Activated T-helper 17 cell treated with anti-CD3 and anti-CD28 coated beads, Interleukin-2, amount 50 U/mL, for 72 hours (primary cell): ENCODE results near the gene GRPEL1. TPM values are rescaled to one million over a fixed set of nuclear protein-coding genes. Genes with fewer than 3 reads are reported as not detected.

Source experiments
- ATAC-seq: fragments of 150-1000 bp; cut with Tn5 transposase; replicated peaks from 2 replicates; pipeline ENCODE4 v1.10.0; 2021; ENCODE audit warnings: mild to moderate bottlenecking, moderate library complexity
- H3K27ac Mint-ChIP-seq: one replicate; pipeline ENCODE4 v1.8.0; 2022; ENCODE audit warnings: mixed read lengths
- H3K27me3 Mint-ChIP-seq: one replicate; pipeline ENCODE4 v1.8.0; 2022; ENCODE audit warnings: mixed read lengths
- H3K36me3 Mint-ChIP-seq: one replicate; pipeline ENCODE4 v1.8.0; 2022; ENCODE audit warnings: low read depth, mild to moderate bottlenecking, mixed read lengths
- H3K4me1 Mint-ChIP-seq: one replicate; pipeline ENCODE4 v1.8.0; 2022; ENCODE audit warnings: mixed read lengths
- H3K4me3 Mint-ChIP-seq: one replicate; pipeline ENCODE4 v1.8.0; 2022; ENCODE audit warnings: mild to moderate bottlenecking, mixed read lengths
- H3K9me3 Mint-ChIP-seq: one replicate; pipeline ENCODE4 v1.8.0; 2022; ENCODE audit warnings: mixed read lengths
- total RNA-seq, 2 donors: library from RNA; stranded (reverse); gene quantifications; one replicate each; pipeline ENCODE4 v1.2.3, GENCODE V29; 2022

Gene GRPEL1
- total RNA-seq, 2 donors from 2014 or later, result 56.3 to 92.5 TPM

DNA sequence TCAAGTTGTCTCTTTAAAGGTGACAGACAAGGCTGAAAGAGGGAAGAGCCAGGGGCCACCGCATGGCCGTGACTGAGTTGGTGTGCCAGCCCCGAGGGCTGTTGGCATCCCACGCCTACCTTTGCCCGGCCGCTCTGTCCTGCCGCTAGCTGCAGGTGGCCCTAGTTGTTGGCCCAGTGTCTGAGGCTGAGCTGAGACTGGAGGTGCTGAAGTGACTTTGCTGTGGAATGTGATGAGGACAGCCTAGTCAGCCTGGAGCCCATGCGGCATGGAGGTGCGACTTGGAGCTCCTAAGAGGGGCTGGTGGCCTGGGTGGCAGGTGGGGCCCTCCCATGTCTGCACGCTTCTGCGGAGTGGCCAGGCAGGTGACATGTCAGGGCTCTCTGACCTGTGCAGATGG is 18.1 kb downstream of the GRPEL1 start:
- no peaks in the 10 kb centered on the region for H3K27me3 Mint-ChIP-seq
- peaks cover 16% of the 10 kb centered on the region for H3K36me3 Mint-ChIP-seq
- H3K27ac Mint-ChIP-seq, result peak overlapping the region; percentile 66
- no peak for ATAC-seq
- no peaks in the 10 kb centered on the region for H3K9me3 Mint-ChIP-seq
- H3K4me1 Mint-ChIP-seq, result peaks cover 31% of the 10 kb centered on the region
- H3K4me3 Mint-ChIP-seq, result no peak overlapping the region

- Mint-ChIP-seq H3K4me1 (peaks cover 30% of the 10 kb centered on the region), H3K9me3 (no peaks in the 10 kb centered on the region)
These were observed 18.6 kb downstream of the GRPEL1 start for GRCh38 chr4:7049295-7049694.

GRCh38 chr4:7048642-7049041 is 19.2 kb downstream of the GRPEL1 start:
- H3K27ac Mint-ChIP-seq, result peak overlapping the region; percentile 81
- H3K36me3 Mint-ChIP-seq, result peaks cover 5% of the 10 kb centered on the region
- H3K4me3 Mint-ChIP-seq, result no peak overlapping the region
- no peaks in the 10 kb centered on the region for H3K9me3 Mint-ChIP-seq
- H3K27me3 Mint-ChIP-seq, result no peaks in the 10 kb centered on the region
- H3K4me1 Mint-ChIP-seq, result peaks cover 29% of the 10 kb centered on the region
- no peak for ATAC-seq

More at GRCh38 chr4:7049295-7049694, 18.6 kb downstream of the GRPEL1 start:
- no peak overlapping the region for H3K4me3 Mint-ChIP-seq
- H3K27ac Mint-ChIP-seq, result peak overlapping the region; percentile 66
- no peaks in the 10 kb centered on the region for H3K27me3 Mint-ChIP-seq
- no peak for ATAC-seq
- H3K36me3 Mint-ChIP-seq, result peaks cover 12% of the 10 kb centered on the region

GRCh38 chr4:7046971-7047370 is 20.9 kb downstream of the GRPEL1 start:
- no peak for ATAC-seq
- Mint-ChIP-seq H3K9me3 (no peaks in the 10 kb centered on the region), H3K27me3 (no peaks in the 10 kb centered on the region), H3K36me3 (peaks cover 4% of the 10 kb centered on the region), H3K4me3 (peak overlapping the region; percentile 89), H3K27ac (peak overlapping the region; percentile 86), H3K4me1 (peaks cover 32% of the 10 kb centered on the region)

- Mint-ChIP-seq H3K27ac (peak overlapping the region; percentile 86), H3K27me3 (no peaks in the 10 kb centered on the region), H3K9me3 (no peaks in the 10 kb centered on the region), H3K36me3 (peaks cover 4% of the 10 kb centered on the region), H3K4me1 (peaks cover 36% of the 10 kb centered on the region), H3K4me3 (peak overlapping the region; percentile 89)
- no peak for ATAC-seq
These were observed 21.6 kb downstream of the GRPEL1 start for GRCh38 chr4:7045961-7046921.

DNA sequence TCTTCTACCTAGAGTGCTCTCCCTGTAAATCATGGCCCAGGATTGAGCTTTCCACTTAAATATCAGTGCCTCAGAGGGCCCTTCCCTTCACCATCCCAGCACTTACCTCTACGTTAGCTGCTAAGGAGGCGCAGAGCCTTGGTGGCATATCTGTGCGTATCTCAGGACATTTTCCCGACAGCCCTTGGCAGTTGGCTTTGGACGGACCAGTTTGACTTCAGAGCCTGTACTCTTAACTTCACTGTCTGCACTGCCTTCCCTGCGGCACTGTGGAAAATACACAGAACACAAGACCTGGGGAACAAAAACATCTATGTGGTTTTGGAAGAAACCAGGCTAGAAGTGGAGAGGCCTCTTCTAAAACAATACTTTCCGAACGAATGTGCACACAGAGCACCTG is 22.3 kb downstream of the GRPEL1 start:
- no peak for ATAC-seq
- H3K27ac Mint-ChIP-seq, result peak overlapping the region; percentile 83
- no peaks in the 10 kb centered on the region for H3K9me3 Mint-ChIP-seq
- H3K4me1 Mint-ChIP-seq, result peaks cover 36% of the 10 kb centered on the region
- no peaks in the 10 kb centered on the region for H3K27me3 Mint-ChIP-seq
- H3K36me3 Mint-ChIP-seq, result peaks cover 4% of the 10 kb centered on the region
- peak overlapping the region; percentile 89 for H3K4me3 Mint-ChIP-seq

- peaks cover 4% of the 10 kb centered on the region for H3K36me3 Mint-ChIP-seq
- peak overlapping the region; percentile 89 for H3K4me3 Mint-ChIP-seq
- H3K27me3 Mint-ChIP-seq, result no peaks in the 10 kb centered on the region
- peak overlapping the region; percentile 83 for H3K27ac Mint-ChIP-seq
- peaks cover 36% of the 10 kb centered on the region for H3K4me1 Mint-ChIP-seq
- H3K9me3 Mint-ChIP-seq, result no peaks in the 10 kb centered on the region
- no peak for ATAC-seq
These were observed 23.5 kb downstream of the GRPEL1 start for GRCh38 chr4:7044137-7044930.

- no peaks in the 10 kb centered on the region for H3K27me3 Mint-ChIP-seq
- H3K9me3 Mint-ChIP-seq, result no peaks in the 10 kb centered on the region
- ATAC-seq, result peak; percentile 54
- peaks cover 4% of the 10 kb centered on the region for H3K36me3 Mint-ChIP-seq
- peak within 1 kb of the TSS; percentile 89 for H3K4me3 Mint-ChIP-seq
- peak within 1 kb of the TSS; percentile 90 for H3K27ac Mint-ChIP-seq
- H3K4me1 Mint-ChIP-seq, result peaks cover 33% of the 10 kb centered on the region
These were observed 24.4 kb downstream of the GRPEL1 start, which contains the start of gene TADA2B for GRCh38 chr4:7043284-7044136. TADA2B (plus strand) TSS chr4:7043372; CDS start chr4:7043580, 208 bp downstream.

- H3K27ac Mint-ChIP-seq, result peak overlapping the region; percentile 90
- peak overlapping the region; percentile 89 for H3K4me3 Mint-ChIP-seq
- peaks cover 33% of the 10 kb centered on the region for H3K4me1 Mint-ChIP-seq
- H3K27me3 Mint-ChIP-seq, result no peaks in the 10 kb centered on the region
- H3K9me3 Mint-ChIP-seq, result no peaks in the 10 kb centered on the region
- peaks cover 4% of the 10 kb centered on the region for H3K36me3 Mint-ChIP-seq
- peak; percentile 89 for ATAC-seq
These were observed 25.2 kb downstream of the GRPEL1 start for GRCh38 chr4:7042503-7043283.

- ATAC-seq, result no peak
- Mint-ChIP-seq H3K27ac (no peak overlapping the region), H3K27me3 (no peaks in the 10 kb centered on the region), H3K4me1 (peaks cover 27% of the 10 kb centered on the region), H3K4me3 (peak overlapping the region; percentile 89), H3K36me3 (peaks cover 4% of the 10 kb centered on the region), H3K9me3 (no peaks in the 10 kb centered on the region)
These were observed 25.9 kb downstream of the GRPEL1 start for GRCh38 chr4:7041801-7042502.

DNA sequence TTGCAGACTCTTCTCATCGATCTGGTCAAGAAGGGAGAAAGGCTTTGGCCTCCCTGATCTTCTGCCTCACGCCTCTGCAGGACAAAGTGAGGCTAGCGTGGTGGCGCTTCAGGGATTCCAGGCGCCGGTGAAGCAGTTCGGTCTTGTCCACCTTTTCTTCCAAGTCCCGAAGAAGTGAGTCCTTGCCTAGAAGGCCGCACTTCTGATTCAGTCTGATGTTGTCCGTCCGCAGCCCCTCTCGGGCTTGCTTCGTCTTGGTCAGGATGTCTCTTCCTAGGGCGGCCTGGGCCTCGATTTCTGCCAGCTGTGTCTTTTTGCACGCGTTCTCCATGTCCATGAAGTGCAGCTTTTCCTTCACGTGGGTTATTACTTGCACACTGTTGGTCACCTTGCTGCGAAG is 26.6 kb downstream of the GRPEL1 start:
- no peak for ATAC-seq
- Mint-ChIP-seq H3K27ac (no peak overlapping the region), H3K4me1 (peaks cover 20% of the 10 kb centered on the region), H3K36me3 (peaks cover 4% of the 10 kb centered on the region), H3K27me3 (no peaks in the 10 kb centered on the region), H3K9me3 (no peaks in the 10 kb centered on the region), H3K4me3 (peak overlapping the region; percentile 89)

- no peak for ATAC-seq
- H3K4me1 Mint-ChIP-seq, result peaks cover 19% of the 10 kb centered on the region
- no peaks in the 10 kb centered on the region for H3K27me3 Mint-ChIP-seq
- no peaks in the 10 kb centered on the region for H3K9me3 Mint-ChIP-seq
- no peak overlapping the region for H3K27ac Mint-ChIP-seq
- peaks cover 4% of the 10 kb centered on the region for H3K36me3 Mint-ChIP-seq
- no peak overlapping the region for H3K4me3 Mint-ChIP-seq
These were observed 27.1 kb downstream of the GRPEL1 start for GRCh38 chr4:7040765-7041164.

- H3K4me3 Mint-ChIP-seq, result no peak overlapping the region
- no peaks in the 10 kb centered on the region for H3K9me3 Mint-ChIP-seq
- no peak for ATAC-seq
These were observed 30.4 kb downstream of the GRPEL1 start for GRCh38 chr4:7037425-7037824.

More at GRCh38 chr4:7037425-7037824, 30.4 kb downstream of the GRPEL1 start:
- no peak overlapping the region for H3K27ac Mint-ChIP-seq
- H3K27me3 Mint-ChIP-seq, result no peaks in the 10 kb centered on the region
- peaks cover 7% of the 10 kb centered on the region for H3K4me1 Mint-ChIP-seq
- peaks cover 3% of the 10 kb centered on the region for H3K36me3 Mint-ChIP-seq
